ENCODE data around the gene RFTN2. TPM values are rescaled to one million over a fixed set of nuclear protein-coding genes. Genes with fewer than 3 reads are reported as not detected.

The RFTN2 gene
- total and polyA plus RNA-seq, 2 of the 13 experiments (the other 11 are each of a cell fraction or from before 2014, with no cell fraction given) = not detected

GRCh38 chr2:197613509-197613987 is 61.8 kb downstream of the RFTN2 start (continued):
- TF ChIP-seq SUZ12 (IDR thresholded peaks at IDR 0.05; ENCODE audit: low read depth, low read length) = no peak

GRCh38 chr2:197606180-197606579 is 69.2 kb downstream of the RFTN2 start:
- ChIA-PET CTCF (ENCODE audit: low intra/inter-chr PET ratio, low total read pairs) (no interaction called here), POLR2A (no interaction called here)
- Histone ChIP-seq H4K20me1 (ENCODE audit: insufficient read depth, low read length) (no peaks in the 10 kb centered on the region), H3K9ac (ENCODE audit: insufficient read depth, low read depth, low read length) (no peak overlapping the region), H3K79me2 (ENCODE audit: insufficient read depth, low read length) (no peaks in the 10 kb centered on the region), H3K4me3 (replicated peaks in 1 of 3; ENCODE audit: insufficient read depth in 1 of 3, low read depth in 2 of 3, low read length in 3 of 3) (no peak overlapping the region), H3K4me1 (ENCODE audit: insufficient read depth, low read length) (no peaks in the 10 kb centered on the region), H3K27me3 (ENCODE audit: control insufficient read depth in 1 of 2, insufficient read depth in 2 of 2, low read length in 2 of 2) (peaks cover 2 to 14% of the 10 kb centered on the region in 2 experiments; a peak in 3 of 5 replicates), H3K27ac (ENCODE audit: extremely low read length, insufficient read depth, low read length) (no peak overlapping the region), H3K4me2 (ENCODE audit: low read depth, low read length) (no peak overlapping the region), H3K36me3 (replicated peaks in 1 of 2; ENCODE audit: control insufficient read depth in 1 of 2, insufficient read depth in 2 of 2, low read length in 2 of 2) (no peaks in the 10 kb centered on the region), H2AFZ (ENCODE audit: low read length) (no peak overlapping the region), H3K9me3 (ENCODE audit: low read length) (no peaks in the 10 kb centered on the region)
- intact Hi-C loops (cut with micrococcal nuclease; ENCODE audit: unreplicated experiment) (no loop called here), in situ Hi-C loops (cut with HindIII; ENCODE audit: extremely low pct_ligation_motif_present, low pct_unique_long_range_greater_than_20kb) (no loop called here)
- 19% methylated on average over 2 of the region's 2 CpGs for WGBS (ENCODE audit: low lambda C conversion rate)
- ATAC-seq = no peak
- DNase-seq (ENCODE audit: low spot score) = no peak
- no TSS peak for BruUV-seq (replicated peaks)
- FAIRE-seq = no peak
- TF ChIP-seq PLSCR1 (CRISPR knock-in tag; IDR thresholded peaks at IDR 0.05; ENCODE audit: borderline replicate concordance) (no peak), ZBTB20 (CRISPR knock-in tag; IDR thresholded peaks at IDR 0.05; ENCODE audit: borderline replicate concordance, low read depth) (no peak), SP2 (CRISPR knock-in tag; IDR thresholded peaks at IDR 0.05) (no peak), ZNF207 (IDR thresholded peaks at IDR 0.05; ENCODE audit: borderline replicate concordance) (no peak), TFDP1 (CRISPR knock-in tag; IDR thresholded peaks at IDR 0.05; ENCODE audit: borderline replicate concordance) (no peak), AKAP8 (CRISPR knock-in tag; IDR thresholded peaks at IDR 0.05) (no peak), POGK (CRISPR knock-in tag; conservative IDR thresholded peaks at IDR 0.05) (no peak), HNRNPL (IDR thresholded peaks at IDR 0.05; ENCODE audit: low read depth, low read length) (no peak), ZBED4 (CRISPR knock-in tag; IDR thresholded peaks at IDR 0.05; ENCODE audit: borderline replicate concordance) (no peak), ZNF383 (CRISPR knock-in tag; IDR thresholded peaks at IDR 0.05; ENCODE audit: borderline replicate concordance) (no peak), MED13 (CRISPR knock-in tag; IDR thresholded peaks at IDR 0.05) (no peak), ESRRA (CRISPR knock-in tag; IDR thresholded peaks at IDR 0.05; ENCODE audit: low read depth) (no peak), CSRNP2 (CRISPR knock-in tag; conservative IDR thresholded peaks at IDR 0.05; ENCODE audit: low read depth) (no peak)

All from HepG2 (cell line).